K562 (cell line): Measurements from ENCODE around the gene SSX4B. TPM values are rescaled to one million over a fixed set of nuclear protein-coding genes. Genes with fewer than 3 reads are reported as not detected.

Source experiments
- polyA plus RNA-seq, 8 experiments: library from polyadenylated mRNA; depleted of rRNA in 4 of 8; stranded (reverse) in 5 of 8; unstranded in 3 of 8; fragments of >200 nt; fragmentation: Nextera tagmentation in 2 of 8; fragmentation: Illumina TruSeq in 1 of 8; extraction: Ambion mirVana in 2 of 8; extraction: Trizol in 1 of 8; gene quantifications; 2 replicates each; pipeline versions ENCODE4 v1.2.1 to v1.2.3, GENCODE V29; 2011 to 2014; ENCODE audit warnings: inconsistent platforms in 1 of 8, missing spikeins in 1 of 8
- small RNA-seq: library from RNA; depleted of rRNA; stranded (forward); fragments of <200 nt; gene quantifications from one replicate; pipeline ENCODE3, GENCODE V24; 2014
- total RNA-seq, 7 experiments: library from RNA; depleted of rRNA in 6 of 7; stranded (reverse); fragments of >200 nt in 6 of 7; fragmentation: Illumina TruSeq in 2 of 7; extraction: Trizol in 2 of 7; gene quantifications; 2 replicates each; pipeline versions ENCODE4 v1.2.1 to v1.2.3, GENCODE V29; 2011 to 2021; ENCODE audit warnings: low replicate concordance in 1 of 7

Gene SSX4B
- total and polyA plus RNA-seq, 9 of the 15 experiments (the other 6 are each of a cell fraction or from before 2014, with no cell fraction given): 0.29 to 10.0 (median 4.9) TPM; not detected in 2

Small RNAs within 50 kb of the gene (small RNA-seq; reads per million reads assigned to genes)
- not detected for gene AL606490.4
- gene AL606490.7: not detected

Other genes with a start within 250 kb of the SSX4B start
Only the 7 nearest of the 11 such genes appear.
- 50.2 and 55.2 TPM in 2 replicates for gene SSX3, start 55.3 kb downstream of the SSX4B start, total RNA-seq (2014; rRNA removed)
- gene SSX3, start 55.3 kb downstream of the SSX4B start, total RNA-seq (2014; rRNA removed; fragmentation: Illumina TruSeq; extraction: Trizol): 75.8 and 80.7 TPM in 2 replicates
- gene SSX3, start 55.3 kb downstream of the SSX4B start, total RNA-seq (2015; rRNA removed; fragmentation: Illumina TruSeq; extraction: Trizol): 82.6 and 86.6 TPM in 2 replicates
- 37.4 and 38.2 TPM in 2 replicates for gene SSX3, start 55.3 kb downstream of the SSX4B start, total RNA-seq (2021)
- gene SSX3, start 55.3 kb downstream of the SSX4B start, polyA plus RNA-seq (2011; rRNA removed): 0.62 and 3.5 TPM in 2 replicates
- gene SSX3, start 55.3 kb downstream of the SSX4B start, polyA plus RNA-seq (2014; fragmentation: Illumina TruSeq; extraction: Trizol): 67.2 and 72.4 TPM in 2 replicates
- gene SSX3, start 55.3 kb downstream of the SSX4B start, polyA plus RNA-seq (2014; fragmentation: Nextera tagmentation; extraction: Ambion mirVana): 10 to 100 TPM; 40.1 to 48.2 TPM
- 79.7 and 100 TPM in 2 replicates for gene SSX3, start 55.3 kb downstream of the SSX4B start, polyA plus RNA-seq (2014; rRNA removed)
- gene SSX4, start 28.4 kb downstream of the SSX4B start, total RNA-seq (2014; rRNA removed): 6.1 and 6.3 TPM in 2 replicates
- gene SSX4, start 28.4 kb downstream of the SSX4B start, total RNA-seq (2014; rRNA removed; fragmentation: Illumina TruSeq; extraction: Trizol): 2.4 TPM in 1 of 2 replicates, not detected in the other
- gene SSX4, start 28.4 kb downstream of the SSX4B start, total RNA-seq (2015; rRNA removed; fragmentation: Illumina TruSeq; extraction: Trizol): 3.6 and 6.2 TPM in 2 replicates
- gene SSX4, start 28.4 kb downstream of the SSX4B start, total RNA-seq (2021): 3.0 TPM in 2 replicates
- gene SSX4, start 28.4 kb downstream of the SSX4B start, polyA plus RNA-seq (2011; rRNA removed): 0.29 and 0.72 TPM in 2 replicates
- gene SSX4, start 28.4 kb downstream of the SSX4B start, polyA plus RNA-seq (2014; fragmentation: Illumina TruSeq; extraction: Trizol): 3.4 and 9.8 TPM in 2 replicates
- 1 to 10 TPM; 2.9 to 5.9 TPM for gene SSX4, start 28.4 kb downstream of the SSX4B start, polyA plus RNA-seq (2014; fragmentation: Nextera tagmentation; extraction: Ambion mirVana)
- gene SSX4, start 28.4 kb downstream of the SSX4B start, polyA plus RNA-seq (2014; rRNA removed): 4.2 and 7.5 TPM in 2 replicates
- gene SLC38A5, start 58.3 kb upstream of the SSX4B start, total RNA-seq (2014; rRNA removed): 142 and 201 TPM in 2 replicates
- 72.6 and 88.6 TPM in 2 replicates for gene SLC38A5, start 58.3 kb upstream of the SSX4B start, total RNA-seq (2014; rRNA removed; fragmentation: Illumina TruSeq; extraction: Trizol)
- gene SLC38A5, start 58.3 kb upstream of the SSX4B start, total RNA-seq (2015; rRNA removed; fragmentation: Illumina TruSeq; extraction: Trizol): 128 and 129 TPM in 2 replicates
- 213 and 228 TPM in 2 replicates for gene SLC38A5, start 58.3 kb upstream of the SSX4B start, total RNA-seq (2021)
- gene SLC38A5, start 58.3 kb upstream of the SSX4B start, polyA plus RNA-seq (2011; rRNA removed): 163 and 193 TPM in 2 replicates
- gene SLC38A5, start 58.3 kb upstream of the SSX4B start, polyA plus RNA-seq (2014; fragmentation: Illumina TruSeq; extraction: Trizol): 204 and 238 TPM in 2 replicates
- 10 to 100 TPM in 1 of 2 experiments, 1 to 10 TPM in 1; 9.3 to 31.2 TPM for gene SLC38A5, start 58.3 kb upstream of the SSX4B start, polyA plus RNA-seq (2014; fragmentation: Nextera tagmentation; extraction: Ambion mirVana)
- 199 and 251 TPM in 2 replicates for gene SLC38A5, start 58.3 kb upstream of the SSX4B start, polyA plus RNA-seq (2014; rRNA removed)
- 87.2 and 121 TPM in 2 replicates for gene FTSJ1, start 64.2 kb upstream of the SSX4B start, total RNA-seq (2014; rRNA removed)
- gene FTSJ1, start 64.2 kb upstream of the SSX4B start, total RNA-seq (2014; rRNA removed; fragmentation: Illumina TruSeq; extraction: Trizol): 54.7 and 60.1 TPM in 2 replicates
- 72.9 and 75.2 TPM in 2 replicates for gene FTSJ1, start 64.2 kb upstream of the SSX4B start, total RNA-seq (2015; rRNA removed; fragmentation: Illumina TruSeq; extraction: Trizol)
- gene FTSJ1, start 64.2 kb upstream of the SSX4B start, total RNA-seq (2021): 85.0 and 87.3 TPM in 2 replicates
- 51.4 and 53.1 TPM in 2 replicates for gene FTSJ1, start 64.2 kb upstream of the SSX4B start, polyA plus RNA-seq (2011; rRNA removed)
- gene FTSJ1, start 64.2 kb upstream of the SSX4B start, polyA plus RNA-seq (2014; fragmentation: Illumina TruSeq; extraction: Trizol): 95.6 and 109 TPM in 2 replicates
- 10 to 100 TPM; 12.2 to 17.4 TPM for gene FTSJ1, start 64.2 kb upstream of the SSX4B start, polyA plus RNA-seq (2014; fragmentation: Nextera tagmentation; extraction: Ambion mirVana)
- gene FTSJ1, start 64.2 kb upstream of the SSX4B start, polyA plus RNA-seq (2014; rRNA removed): 71.6 and 86.8 TPM in 2 replicates
- gene PORCN, start 97.0 kb upstream of the SSX4B start, total RNA-seq (2014; rRNA removed): 2.8 and 4.0 TPM in 2 replicates
- 1.9 and 2.0 TPM in 2 replicates for gene PORCN, start 97.0 kb upstream of the SSX4B start, total RNA-seq (2014; rRNA removed; fragmentation: Illumina TruSeq; extraction: Trizol)
- gene PORCN, start 97.0 kb upstream of the SSX4B start, total RNA-seq (2015; rRNA removed; fragmentation: Illumina TruSeq; extraction: Trizol): 2.4 and 3.2 TPM in 2 replicates
- 4.4 and 4.7 TPM in 2 replicates for gene PORCN, start 97.0 kb upstream of the SSX4B start, total RNA-seq (2021)
- 3.7 and 6.9 TPM in 2 replicates for gene PORCN, start 97.0 kb upstream of the SSX4B start, polyA plus RNA-seq (2011; rRNA removed)
- gene PORCN, start 97.0 kb upstream of the SSX4B start, polyA plus RNA-seq (2014; fragmentation: Illumina TruSeq; extraction: Trizol): 4.5 and 4.8 TPM in 2 replicates
- gene PORCN, start 97.0 kb upstream of the SSX4B start, polyA plus RNA-seq (2014; fragmentation: Nextera tagmentation; extraction: Ambion mirVana): under 1 TPM; 0.34 to 0.62 TPM
- gene PORCN, start 97.0 kb upstream of the SSX4B start, polyA plus RNA-seq (2014; rRNA removed): 5.1 TPM in 2 replicates
- 244 and 267 TPM in 2 replicates for gene EBP, start 109.8 kb upstream of the SSX4B start, total RNA-seq (2014; rRNA removed)
- gene EBP, start 109.8 kb upstream of the SSX4B start, total RNA-seq (2014; rRNA removed; fragmentation: Illumina TruSeq; extraction: Trizol): 242 and 313 TPM in 2 replicates
- gene EBP, start 109.8 kb upstream of the SSX4B start, total RNA-seq (2015; rRNA removed; fragmentation: Illumina TruSeq; extraction: Trizol): 219 and 244 TPM in 2 replicates
- gene EBP, start 109.8 kb upstream of the SSX4B start, total RNA-seq (2021): 264 and 278 TPM in 2 replicates
- gene EBP, start 109.8 kb upstream of the SSX4B start, polyA plus RNA-seq (2011; rRNA removed): 228 and 411 TPM in 2 replicates
- gene EBP, start 109.8 kb upstream of the SSX4B start, polyA plus RNA-seq (2014; fragmentation: Illumina TruSeq; extraction: Trizol): 274 and 307 TPM in 2 replicates
- 100 to 1,000 TPM; 569 to 987 TPM for gene EBP, start 109.8 kb upstream of the SSX4B start, polyA plus RNA-seq (2014; fragmentation: Nextera tagmentation; extraction: Ambion mirVana)
- 238 and 281 TPM in 2 replicates for gene EBP, start 109.8 kb upstream of the SSX4B start, polyA plus RNA-seq (2014; rRNA removed)
- gene TBC1D25, start 127.8 kb upstream of the SSX4B start, total RNA-seq (2014; rRNA removed): 5.4 and 6.7 TPM in 2 replicates
- 0.87 and 0.96 TPM in 2 replicates for gene TBC1D25, start 127.8 kb upstream of the SSX4B start, total RNA-seq (2014; rRNA removed; fragmentation: Illumina TruSeq; extraction: Trizol)
- 1.5 and 2.0 TPM in 2 replicates for gene TBC1D25, start 127.8 kb upstream of the SSX4B start, total RNA-seq (2015; rRNA removed; fragmentation: Illumina TruSeq; extraction: Trizol)
- 9.5 and 10.6 TPM in 2 replicates for gene TBC1D25, start 127.8 kb upstream of the SSX4B start, total RNA-seq (2021)
- gene TBC1D25, start 127.8 kb upstream of the SSX4B start, polyA plus RNA-seq (2011; rRNA removed): 3.9 and 7.1 TPM in 2 replicates
- gene TBC1D25, start 127.8 kb upstream of the SSX4B start, polyA plus RNA-seq (2014; fragmentation: Illumina TruSeq; extraction: Trizol): 6.1 and 7.5 TPM in 2 replicates
- under 1 TPM; 0.62 to 0.87 TPM for gene TBC1D25, start 127.8 kb upstream of the SSX4B start, polyA plus RNA-seq (2014; fragmentation: Nextera tagmentation; extraction: Ambion mirVana)
- 5.4 and 6.2 TPM in 2 replicates for gene TBC1D25, start 127.8 kb upstream of the SSX4B start, polyA plus RNA-seq (2014; rRNA removed)